Stimulated activated CD4-positive, alpha-beta T cell treated with anti-CD3 and anti-CD28 coated beads, TNF-alpha, amount 100 ng/mL, for 48 hours (primary cell): ENCODE results near the gene SGO2.
"Not testable (repeated sequence)": the region's sequence is repeated elsewhere in the genome, so short reads cannot be mapped to it uniquely, and the experiment has no call there.

Experiments used
- DNase-seq, 3 donors: peaks; one replicate each; pipeline ENCODE4 v3.0.0-alpha.2; 2020; ENCODE audit warnings: low read depth in 3 of 3

The SGO2 gene

GRCh38 chr2:200622106-200622505, 96.1 kb downstream of the SGO2 start:
- no peak for DNase-seq

DNA sequence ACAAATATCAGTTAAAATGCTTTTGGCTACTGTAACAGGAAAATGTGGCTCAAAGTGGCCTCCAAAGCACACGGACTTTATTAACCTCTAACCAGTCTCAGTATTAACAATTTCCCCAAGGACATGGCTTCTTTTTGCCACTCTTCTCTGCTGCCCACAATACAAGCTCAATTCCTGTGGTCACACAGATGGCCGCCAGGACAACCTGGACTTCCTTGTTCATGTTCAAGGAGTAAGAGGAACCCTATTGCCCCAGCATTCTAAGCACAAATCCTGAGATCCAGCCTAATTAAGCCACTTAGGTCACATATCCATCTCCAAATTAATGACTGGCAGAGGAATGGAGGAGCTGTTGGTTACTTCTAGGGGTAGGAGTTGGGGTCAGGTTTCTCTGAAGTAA, 98.0 kb downstream of the SGO2 start:
- no peak for DNase-seq

- no peak for DNase-seq
These were observed 98.7 kb downstream of the SGO2 start for GRCh38 chr2:200624658-200625057.

DNA sequence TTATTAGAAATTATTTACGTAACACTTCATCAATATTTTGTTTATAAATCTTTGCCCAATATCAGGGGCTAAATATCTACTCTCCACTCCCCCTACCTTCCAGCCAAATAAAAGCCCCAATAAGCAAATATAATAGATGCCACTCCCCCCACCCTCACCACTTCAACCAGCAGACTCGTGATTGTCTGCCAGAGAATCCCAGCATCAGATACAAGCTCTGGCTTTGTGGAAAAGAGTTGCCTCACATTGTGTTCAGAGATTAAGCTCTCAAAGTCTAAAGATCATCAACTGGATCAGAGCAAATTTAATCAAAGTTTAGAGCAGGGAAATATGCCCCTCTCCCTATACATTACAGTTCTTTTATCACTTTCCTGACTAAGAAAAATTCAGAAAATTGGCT, 99.3 kb downstream of the SGO2 start:
- no peak for DNase-seq

DNA sequence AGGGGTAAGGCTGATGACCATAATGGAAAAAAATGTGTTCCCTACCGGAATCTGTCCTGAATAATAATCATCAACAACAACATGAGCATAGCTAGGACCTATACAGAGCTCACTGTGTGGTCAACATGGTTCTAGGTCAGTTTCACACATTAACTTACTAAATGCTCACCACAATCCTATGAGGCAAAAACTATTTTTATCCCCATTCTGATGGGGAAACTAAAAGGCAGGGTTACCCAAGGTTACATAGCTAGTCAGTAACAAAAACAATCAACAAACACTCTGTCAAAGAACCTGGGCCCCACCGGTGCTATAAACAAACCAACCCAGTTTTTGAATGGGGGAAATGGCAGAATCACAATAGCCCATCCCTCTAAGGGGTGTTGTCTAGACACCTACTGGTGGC, 100.0 kb downstream of the SGO2 start:
- DNase-seq = no peak

- DNase-seq = no peak
These were observed 101.2 kb downstream of the SGO2 start for GRCh38 chr2:200627110-200627770.

GRCh38 chr2:200628461-200628860, 102.5 kb downstream of the SGO2 start:
- DNase-seq = not testable (repeated sequence)

DNA sequence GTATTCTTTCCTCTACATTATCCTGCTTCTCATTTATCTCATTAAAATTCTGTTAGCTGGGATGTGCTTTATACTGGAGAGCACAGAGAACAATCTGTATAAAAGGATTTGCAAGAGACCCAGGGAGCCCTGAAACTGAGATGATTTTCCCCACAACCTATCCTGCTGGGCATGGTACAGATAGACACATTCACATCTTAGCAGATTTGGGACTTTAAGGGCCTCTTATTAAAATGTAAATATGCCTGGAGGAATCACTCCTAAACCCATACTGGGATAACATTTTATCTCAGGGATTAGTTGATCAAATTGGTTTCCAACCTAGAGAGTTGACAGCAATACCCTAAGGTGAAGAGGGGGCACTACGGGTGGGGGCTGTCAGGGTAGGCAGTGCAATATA, 105.3 kb downstream of the SGO2 start:
- no peak for DNase-seq
